Superior temporal gyrus (tissue), 1 donor: ENCODE results near the gene GNB5.

ENCODE experiments used
- DNase-seq: peaks from one replicate; pipeline ENCODE4 v3.0.0-alpha.2; 2016; ENCODE audit errors: extremely low spot score

GNB5 gene

DNA sequence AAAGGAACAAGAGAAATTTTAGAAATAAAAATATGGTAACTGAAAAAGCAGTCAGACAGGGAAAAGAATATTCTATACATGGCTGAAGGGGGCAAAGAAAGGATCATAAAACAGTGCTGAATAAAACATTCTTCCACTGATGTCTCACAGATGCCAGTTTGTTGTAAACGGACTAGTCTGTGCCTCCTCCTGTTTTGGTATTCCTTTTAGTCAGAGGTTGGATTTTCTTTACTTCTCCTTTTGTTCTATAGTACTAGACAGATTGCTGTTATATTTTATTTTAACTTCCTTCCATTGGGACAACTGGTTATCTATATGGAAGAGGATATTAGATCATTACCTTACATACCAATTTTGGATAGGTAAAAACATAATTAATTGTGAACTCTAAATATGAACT, 16.0 kb upstream of the GNB5 start:
- no peak for DNase-seq

DNA sequence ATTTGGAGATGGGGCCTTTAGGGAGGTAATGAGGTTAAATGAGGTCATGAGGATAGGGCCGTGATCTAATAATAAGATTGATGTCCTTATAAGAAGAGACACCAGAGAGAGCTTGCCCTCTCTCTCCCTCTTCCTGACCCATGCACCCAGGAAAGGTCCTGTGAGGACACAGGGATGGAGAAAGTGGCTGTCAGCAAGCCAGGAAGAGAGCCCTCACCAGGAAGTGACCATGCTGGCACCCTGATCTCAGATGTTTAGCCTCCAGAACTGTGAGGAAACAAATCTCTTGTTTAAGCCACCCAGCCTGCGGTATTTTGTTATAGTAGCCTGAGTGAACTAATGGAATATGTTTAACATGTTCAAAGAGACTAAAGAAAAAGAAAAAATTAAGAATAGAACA, 15.3 kb upstream of the GNB5 start:
- DNase-seq = no peak

DNA sequence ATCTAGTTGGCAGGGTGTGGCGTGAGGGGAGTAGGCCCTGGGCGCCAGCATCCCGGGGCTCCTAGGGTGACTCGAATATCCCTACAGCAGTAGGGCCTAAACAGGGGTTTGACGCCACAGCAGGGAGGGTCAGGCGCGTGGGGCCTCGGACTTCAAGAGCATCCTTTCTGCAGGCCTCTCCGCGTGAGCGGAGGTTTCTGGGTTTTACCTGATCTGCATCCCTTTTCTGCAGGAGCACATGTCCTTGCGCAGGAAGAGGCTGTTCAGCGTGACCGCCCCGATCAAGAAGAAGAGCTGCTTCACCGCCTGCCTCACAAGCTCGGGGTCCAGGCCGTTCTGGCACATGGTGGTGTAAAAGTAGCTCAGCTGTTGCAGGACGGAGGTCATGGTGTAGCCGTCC, 13.5 kb upstream of the GNB5 start:
- no peak for DNase-seq

DNA sequence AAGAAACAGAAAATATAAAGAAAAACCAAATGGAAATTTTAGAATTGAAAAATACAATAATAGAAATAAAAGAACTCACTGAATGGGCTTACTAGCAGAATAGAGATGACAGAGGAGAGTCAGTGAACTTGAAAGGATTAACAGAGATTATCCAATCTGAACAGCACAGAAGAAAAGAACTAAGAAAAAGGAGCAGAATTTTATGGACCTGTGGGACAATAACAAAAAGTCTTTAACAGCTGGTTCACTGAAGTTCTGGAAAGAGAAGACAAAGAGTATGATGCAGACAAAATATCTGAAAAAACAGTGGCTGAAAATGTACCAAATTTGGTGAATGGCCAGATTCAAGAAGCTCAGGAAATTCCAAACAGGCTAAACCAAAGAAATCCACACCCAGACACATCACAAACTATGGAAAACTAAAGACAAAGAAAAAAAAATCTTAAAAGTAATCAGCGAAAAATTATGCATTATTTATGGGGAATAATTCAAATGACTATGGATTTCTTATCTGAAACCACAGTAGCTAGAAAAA, 9.7 kb upstream of the GNB5 start:
- DNase-seq = no peak

DNA sequence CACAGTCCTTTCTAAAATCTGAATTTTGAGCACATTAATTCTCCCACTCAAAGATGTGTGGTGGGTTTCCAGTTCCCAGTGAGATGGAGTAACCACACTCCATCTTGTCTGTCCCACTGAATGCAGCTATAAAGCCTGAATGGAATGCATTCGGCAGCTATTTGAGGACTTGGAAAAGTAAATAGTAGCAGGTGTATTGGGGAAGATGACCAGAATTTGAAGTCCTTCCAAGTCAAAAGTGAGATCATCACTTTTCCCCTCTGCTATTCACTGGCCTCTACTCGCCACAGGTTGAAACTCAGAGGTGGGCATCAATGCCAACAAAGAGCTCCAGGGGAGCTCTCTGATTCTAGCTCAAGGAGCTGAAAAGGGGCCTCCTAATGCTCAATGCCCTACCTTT, 8.1 kb upstream of the GNB5 start:
- no peak for DNase-seq

DNA sequence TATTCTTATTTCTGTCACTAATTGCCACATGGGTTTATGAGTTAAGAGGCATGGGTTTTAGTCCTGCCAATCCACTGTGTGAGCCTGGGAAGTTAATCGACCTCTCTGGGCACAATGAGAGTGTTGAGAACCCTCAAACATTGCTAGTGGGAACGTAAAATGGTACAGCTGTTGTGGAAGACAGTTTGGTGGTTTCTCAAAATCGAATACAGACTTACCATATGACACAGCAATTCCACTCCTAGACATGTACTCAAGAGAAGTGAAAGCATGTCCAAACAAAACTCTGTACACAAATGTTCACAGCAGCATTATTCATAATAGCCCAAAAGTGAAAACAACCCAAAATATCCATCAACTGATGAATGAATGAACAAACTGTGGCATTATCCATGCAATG, 5.7 kb upstream of the GNB5 start:
- DNase-seq = no peak

DNA sequence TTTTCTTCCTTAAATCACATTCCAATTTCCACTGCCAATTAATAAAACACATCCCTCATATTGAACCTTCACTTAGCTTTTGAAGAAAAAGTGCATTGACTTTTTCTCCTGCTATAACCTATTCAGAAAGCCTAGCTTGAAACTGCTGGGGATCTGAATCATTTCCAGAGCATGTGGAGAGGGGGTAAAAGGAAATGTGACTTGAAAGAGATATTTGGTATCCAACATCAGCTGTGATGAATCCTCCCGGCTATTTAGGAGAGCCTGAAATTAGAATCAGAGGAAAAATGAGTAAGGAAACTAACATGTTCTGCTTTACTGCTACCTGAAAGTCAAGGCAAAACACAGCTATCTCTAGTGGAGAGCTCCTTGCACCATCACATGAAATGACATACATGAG, 2.6 kb upstream of the GNB5 start:
- DNase-seq = no peak

DNA sequence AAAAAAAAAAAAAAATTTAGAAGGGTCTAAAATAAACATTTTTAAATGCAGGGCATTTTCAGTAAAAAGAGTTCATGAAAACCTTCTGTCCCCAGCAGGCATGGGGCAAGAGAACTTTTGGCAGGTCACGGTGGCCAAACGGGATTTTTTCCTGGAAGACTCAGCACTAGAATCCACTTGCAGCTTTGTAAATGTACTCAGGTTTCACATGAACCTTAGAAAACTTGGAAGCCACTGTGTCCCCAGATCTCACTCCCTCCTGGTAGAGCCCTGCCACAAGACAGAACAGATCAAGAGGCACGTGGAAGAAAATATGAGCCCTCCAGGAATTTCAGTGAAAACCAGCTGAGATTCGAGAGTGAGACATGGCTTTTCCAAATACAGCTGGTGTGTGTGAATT, 2.1 kb upstream of the GNB5 start:
- no peak for DNase-seq

DNA sequence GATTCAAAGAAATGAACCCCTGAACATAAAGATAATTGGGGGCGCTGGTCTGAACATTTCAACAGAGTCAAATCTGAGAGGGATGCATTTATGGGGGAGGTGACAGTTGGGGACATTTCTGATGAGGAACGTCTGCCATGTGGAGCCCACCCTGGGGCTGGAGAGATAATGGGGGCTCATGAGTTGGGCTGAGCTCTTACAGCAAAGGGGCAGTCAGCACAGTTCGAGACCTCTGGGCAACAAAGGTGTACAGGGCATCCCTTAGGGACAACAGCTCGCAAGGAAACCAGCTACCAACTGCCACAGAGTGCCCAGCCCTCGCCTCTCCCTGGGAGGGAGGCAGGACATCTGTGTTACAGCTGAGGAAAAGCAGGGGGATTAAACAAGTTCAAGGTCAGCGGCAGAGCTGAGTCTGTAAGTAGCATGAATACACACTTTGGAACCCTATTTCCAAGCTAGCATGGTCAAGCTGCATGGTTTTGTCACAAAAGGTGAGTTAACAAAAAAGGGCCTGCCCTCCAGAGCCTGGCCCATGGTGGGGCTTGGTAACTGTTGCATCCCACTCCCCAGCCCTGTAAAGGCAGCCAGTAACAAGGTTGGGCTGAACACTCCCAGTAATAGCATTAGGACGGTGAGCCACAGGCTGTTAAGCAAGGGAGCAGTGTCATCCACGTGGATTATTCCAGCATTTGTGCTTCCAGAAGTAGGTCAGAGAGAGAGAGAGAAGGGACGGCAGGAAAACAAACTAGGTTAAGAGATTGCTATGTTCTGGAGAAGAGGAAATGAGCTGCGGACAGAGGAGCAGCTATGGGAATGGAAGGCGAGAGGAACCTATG, 4.3 kb downstream of the GNB5 start:
- DNase-seq = peak; percentile 53

DNA sequence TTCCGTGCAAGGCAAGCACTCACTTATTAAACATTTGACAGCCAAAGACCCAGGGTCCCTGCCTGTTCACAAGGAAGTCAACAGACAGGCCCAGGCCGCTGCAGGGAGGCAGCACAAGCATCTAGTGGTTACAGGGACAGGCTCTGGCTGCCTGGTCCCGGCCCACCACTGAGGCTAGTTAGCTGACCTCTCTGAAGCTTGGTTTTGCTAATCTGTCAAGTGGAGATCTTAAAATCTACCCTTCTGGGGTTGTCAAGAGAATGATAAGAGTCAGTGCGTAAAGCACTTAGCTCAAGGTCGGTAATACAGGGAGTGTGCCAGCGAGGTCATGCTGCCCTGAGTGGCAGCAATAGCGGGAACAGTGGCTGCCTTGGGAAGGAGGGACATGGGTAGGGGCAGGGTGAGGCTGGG, 6.0 kb downstream of the GNB5 start:
- DNase-seq = no peak

DNA sequence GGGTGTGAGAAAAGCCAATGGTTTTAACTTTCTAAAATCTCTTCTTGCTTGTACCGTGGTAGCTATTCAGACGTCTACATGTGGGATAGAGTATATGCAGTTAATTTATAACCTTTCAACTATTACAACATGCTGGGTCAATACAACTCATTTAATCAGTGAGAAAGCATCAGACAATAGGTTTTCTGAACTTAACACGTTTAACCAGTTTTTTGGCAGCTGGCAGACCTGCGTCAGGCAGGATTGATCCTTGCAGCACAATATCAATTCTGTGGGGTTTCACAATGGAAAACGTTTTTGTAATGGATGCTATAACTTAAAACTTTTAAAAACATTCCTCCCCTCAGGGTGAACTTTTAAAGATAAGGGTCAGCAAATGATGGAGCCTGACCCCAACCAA, 6.5 kb downstream of the GNB5 start:
- DNase-seq = no peak

DNA sequence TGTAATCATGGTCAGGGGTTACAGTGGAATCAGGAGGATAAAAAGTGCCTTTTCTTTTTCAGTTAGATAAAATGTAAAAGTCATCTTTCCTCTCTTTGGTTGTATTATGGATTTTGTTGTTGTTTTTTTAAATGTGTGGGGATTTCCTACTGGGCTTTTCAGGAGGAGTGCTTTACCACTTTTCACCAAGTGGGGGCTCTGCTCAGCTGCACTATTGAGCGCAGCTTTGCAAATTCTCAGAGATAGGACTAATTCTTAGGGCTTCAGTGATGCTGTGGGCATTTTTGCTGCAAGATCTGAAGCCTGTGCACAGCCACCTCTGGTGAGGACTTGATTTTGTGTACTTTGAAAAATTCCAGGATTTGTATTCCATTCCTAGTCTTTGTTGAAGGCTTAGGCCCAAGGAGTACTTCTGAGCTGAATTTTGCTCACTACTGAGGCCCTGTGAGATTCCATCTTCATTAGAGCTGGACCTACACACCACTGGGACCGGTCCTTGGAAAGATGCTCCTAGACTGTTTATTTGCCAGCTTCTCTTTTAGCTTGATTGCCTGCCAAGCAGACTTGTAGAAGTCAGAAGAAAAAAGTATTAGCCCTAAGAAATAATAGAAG, 7.5 kb downstream of the GNB5 start:
- DNase-seq = peak; percentile 71

DNA sequence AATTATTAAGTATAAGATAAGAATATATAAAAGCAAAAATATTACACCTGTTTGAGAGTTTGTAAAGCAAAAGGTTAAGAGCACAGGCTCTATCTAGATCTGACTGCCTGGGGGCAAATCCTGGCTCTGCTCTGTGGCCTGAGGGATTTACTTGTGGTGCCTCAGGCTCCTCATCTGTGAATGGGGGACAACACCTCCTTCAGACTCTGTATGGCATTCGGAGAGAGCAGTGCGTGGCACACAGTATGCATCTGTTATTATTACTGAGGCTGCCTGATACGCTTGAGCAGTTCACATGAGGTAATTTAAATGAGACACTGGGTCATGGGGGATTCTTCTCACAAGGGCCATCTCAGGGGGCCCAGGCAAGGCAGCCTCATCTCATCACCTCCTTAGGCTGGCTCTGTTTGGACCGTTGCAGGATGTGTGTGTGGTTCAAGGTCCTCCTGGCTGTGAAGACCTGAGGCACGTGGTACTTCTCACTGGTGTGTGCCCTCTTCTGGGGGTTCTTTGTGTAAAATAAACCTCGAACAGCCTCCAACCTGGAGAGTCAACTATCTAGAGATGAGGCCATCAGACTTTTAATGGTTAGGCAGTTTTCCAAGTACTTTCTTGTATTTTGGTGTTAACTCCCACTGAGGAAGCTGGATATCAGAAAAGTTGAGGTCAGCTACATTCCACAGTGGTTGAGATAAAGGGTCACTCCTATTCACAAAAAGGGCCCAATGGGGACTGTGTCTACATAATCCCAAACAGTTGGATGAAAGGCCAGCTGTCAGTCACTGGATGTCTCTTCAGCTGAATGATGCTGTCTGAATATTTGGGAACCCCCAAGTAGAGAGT, 9.0 kb downstream of the GNB5 start:
- DNase-seq = no peak

DNA sequence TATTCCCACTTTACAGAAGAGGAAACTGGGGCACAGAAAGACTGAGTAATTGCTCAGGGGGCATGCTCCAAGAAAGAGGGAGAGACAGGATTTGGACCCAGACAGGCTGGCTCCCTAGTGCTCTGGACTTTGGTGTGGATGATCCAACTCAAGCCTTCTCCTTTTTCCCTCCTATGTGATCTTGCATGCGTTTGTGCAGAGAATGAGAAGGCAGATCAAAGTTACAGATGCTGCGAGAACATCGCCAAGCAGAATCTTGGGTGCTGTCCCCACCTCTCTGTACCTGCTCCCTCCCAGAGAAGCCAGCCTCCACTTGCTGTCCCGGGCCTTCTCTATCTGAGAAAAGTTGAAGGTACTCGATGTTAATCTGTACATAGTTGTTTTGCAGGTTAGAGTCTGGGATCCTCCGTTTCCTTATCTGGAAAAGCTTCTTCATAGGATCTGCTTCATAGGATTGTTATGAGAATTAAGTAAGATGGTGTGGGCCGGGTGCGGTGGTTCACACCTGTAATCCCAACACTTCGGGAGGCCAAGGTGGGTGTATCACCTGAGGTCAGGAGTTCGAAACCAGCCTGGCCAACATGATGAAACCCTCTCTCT, 10.2 kb downstream of the GNB5 start:
- no peak for DNase-seq

DNA sequence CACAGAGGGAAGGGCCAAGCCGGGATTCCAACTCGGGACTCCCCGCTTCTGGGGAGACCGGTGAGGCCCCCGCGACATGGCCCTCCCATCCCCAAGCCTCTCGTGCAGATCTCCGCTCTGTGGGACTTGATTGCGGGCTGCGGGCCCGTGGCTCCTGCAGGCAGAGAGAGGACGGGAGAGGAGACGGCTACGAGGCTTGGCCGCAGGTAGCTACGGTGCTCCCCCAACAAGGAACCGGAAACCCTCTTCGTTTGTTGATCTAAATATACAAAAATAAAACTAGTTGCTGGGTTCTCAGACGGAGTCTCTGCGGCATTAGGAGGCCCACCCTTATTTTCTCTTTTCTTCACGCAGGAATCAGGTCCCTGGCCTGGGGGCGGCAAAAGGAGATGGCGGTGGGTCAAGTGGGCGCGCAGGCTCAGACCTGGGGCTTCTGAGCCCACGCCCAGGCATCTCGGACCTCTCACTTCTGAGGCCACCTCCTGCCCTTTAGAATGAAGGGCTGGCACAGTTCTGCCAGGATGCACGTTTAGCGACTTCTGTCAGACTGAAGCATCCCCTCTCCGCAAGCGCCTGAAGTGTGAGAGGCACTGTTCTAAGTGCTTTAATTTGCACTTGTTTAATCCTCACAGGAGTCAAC, 10.9 kb downstream of the GNB5 start:
- peak; percentile 22 for DNase-seq

DNA sequence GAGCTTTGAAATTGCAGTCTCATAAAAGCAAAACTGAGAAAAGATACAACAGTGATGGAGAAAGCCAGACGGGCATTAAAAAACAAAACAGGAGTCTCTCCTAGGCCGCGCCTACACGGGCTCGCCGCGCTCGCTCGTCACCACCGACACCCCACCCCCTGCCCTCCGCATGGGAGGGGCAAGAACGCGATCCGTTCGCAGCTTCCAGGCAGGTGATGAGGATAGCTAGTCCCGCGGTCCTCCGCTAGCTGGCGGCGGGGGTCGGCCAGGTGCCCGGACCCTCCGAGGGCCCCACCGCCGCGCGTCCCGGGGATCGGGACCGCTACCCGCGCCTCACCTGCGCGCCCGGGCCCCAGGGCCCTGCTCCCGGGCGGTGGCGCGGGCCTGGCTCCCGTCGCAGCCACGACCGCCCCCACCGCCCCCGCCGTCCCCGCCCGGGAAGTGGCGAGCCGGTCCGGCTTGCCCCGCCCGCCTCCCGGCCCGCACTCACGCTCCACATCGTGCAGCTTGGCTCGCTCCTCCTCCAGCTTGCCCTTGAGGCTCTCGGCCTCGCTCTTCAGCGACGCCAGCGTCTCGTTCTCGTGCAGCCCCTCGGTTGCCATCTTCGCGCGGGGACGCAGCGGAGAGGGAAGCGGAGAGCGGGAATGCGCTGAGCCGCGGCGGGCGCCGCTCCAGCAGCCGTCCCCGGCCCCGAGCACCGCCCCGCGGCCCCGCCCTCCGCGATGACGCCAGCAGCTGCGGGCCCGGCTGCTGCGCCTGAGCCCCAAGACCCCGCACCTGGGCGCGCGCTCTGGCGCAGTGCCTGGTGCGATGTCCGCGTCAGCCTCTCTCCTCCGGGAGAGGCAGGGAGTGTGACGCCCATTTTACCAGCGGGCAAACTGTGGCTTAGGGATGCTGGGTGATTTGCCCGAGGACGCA, 11.7 kb downstream of the GNB5 start:
- DNase-seq = peak; percentile 74

DNA sequence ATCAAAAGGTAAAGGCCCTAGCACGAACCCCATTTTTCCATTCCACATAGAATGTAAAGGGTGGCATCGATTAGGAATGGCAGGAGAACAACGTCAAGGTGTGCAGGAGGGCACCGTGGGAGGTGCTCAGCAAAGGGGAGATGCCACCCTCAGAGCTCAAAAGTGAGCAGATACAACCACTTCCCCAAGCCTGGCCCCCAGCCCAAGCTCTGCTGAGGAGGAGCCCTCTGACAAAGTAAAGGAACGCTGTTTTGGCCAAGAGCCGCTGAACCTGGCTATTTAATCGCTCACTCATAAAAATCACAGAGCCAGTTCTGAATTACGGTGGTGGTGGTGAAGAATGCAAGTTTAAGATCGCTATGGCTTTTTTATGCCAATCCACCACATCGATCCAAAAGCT, 12.4 kb downstream of the GNB5 start:
- no peak for DNase-seq

DNA sequence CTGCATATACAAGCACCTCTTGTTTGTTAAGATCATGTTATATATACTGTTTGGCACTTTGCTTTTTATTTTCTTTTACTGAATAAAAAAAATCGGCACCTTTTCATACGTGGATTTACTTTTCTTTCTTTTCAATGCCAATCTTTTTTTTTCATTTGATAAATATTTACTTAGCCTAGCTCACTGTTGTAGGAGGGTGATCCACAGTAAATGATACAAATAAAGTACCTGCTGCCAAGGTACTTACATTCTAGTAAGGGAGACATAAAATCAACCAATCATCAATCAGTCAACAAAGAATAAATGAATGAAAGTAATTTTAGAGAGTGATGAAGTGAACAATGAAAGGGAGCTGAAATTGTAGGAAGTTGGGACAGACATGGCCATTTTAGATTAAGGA, 18.3 kb downstream of the GNB5 start:
- DNase-seq = no peak

DNA sequence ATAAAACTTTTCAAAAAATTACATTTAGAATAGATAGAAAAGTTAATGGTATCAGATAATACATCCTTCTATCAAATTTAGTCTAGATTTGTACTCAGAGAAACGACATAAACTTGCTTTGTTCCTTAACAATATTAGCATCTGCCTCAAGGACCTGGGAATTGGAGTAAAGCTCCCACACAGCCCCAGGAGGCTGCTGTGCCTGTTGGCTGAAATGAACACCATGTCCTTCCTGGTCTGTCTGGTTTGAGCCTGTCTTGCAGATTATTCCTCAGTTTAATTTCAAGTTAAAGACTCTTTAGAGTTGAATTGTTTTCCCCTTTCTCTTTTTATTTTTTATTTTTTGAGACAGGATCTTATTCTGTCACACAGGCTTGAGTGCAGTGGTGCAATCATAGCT, 19.4 kb downstream of the GNB5 start:
- DNase-seq = no peak

DNA sequence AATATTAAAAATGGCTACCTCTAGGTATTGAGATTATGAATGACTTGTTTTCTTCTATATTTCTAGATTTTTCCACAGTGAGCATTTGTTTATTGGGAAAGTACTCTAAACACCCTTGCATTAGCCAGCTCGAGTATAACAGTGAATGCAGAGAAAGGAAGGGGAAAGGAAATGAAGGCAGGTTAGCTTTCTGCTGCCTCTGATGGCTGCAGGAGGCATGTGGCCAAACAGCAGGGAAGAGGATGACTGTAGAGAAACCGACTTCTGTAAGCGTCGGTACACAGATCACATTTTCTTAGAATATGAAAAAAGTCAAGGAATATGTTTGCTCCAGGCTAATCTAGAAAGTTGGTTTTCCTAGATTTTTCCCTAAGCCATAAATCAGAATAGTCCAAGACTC, 19.8 kb downstream of the GNB5 start:
- DNase-seq = no peak
